ENCODE measurements around the gene SRPX. TPM values are rescaled to one million over a fixed set of nuclear protein-coding genes. Genes with fewer than 3 reads are reported as not detected.

Gene SRPX
- total RNA-seq, 4 donors from 2014 or later: 64.0 to 165 (median 135) TPM

DNA sequence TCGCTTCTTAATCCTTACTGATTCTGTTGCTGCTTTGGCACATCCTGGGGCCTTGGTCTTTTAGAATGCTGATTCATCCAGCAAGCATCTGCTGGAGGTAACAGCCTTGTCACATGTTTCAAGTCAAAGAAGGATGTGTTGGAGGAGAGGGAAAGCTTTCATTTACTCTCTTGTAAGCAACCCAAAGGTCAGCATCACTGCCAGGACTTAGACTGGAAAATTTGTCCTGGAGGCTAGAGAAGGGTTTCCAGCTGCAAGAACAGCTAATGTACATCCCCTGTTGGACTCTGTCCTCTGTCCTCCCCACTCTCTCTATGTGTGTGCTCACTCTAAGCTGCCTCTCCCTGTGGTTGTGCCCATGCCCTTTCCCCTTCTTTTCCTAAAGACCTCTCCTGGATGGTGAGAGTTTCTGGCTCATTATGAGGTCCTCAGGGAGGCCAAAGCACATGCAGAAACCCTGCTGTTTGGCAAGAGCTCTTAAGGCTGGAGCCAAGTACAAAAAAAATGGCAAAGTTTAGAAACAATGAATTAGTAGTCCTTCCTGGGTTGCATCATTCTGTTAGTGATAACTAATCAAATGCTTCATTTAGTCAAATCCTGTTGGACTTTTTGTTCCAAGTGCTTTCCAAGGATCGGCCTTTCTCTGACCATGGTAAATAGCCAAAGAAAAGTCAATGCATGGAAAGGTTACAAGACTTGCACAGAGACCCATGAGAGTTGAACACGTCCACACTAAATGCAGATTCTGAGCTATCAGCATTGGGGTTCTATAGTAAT, 13.4 kb upstream of the SRPX start:
- 31 to 34% methylated on average over 3 of the region's 3 CpGs for whole genome bisulfite sequencing, 2 donors
- TF ChIP-seq POLR2A (IDR thresholded peaks at IDR 0.05) (no peak), EP300 (IDR thresholded peaks at IDR 0.05) (peak in 1 of 2 donors; percentile 84)
- TF ChIP-seq, protein P1, sequence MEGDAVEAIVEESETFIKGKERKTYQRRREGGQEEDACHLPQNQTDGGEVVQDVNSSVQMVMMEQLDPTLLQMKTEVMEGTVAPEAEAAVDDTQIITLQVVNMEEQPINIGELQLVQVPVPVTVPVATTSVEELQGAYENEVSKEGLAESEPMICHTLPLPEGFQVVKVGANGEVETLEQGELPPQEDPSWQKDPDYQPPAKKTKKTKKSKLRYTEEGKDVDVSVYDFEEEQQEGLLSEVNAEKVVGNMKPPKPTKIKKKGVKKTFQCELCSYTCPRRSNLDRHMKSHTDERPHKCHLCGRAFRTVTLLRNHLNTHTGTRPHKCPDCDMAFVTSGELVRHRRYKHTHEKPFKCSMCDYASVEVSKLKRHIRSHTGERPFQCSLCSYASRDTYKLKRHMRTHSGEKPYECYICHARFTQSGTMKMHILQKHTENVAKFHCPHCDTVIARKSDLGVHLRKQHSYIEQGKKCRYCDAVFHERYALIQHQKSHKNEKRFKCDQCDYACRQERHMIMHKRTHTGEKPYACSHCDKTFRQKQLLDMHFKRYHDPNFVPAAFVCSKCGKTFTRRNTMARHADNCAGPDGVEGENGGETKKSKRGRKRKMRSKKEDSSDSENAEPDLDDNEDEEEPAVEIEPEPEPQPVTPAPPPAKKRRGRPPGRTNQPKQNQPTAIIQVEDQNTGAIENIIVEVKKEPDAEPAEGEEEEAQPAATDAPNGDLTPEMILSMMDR (IDR thresholded peaks at IDR 0.05): no peak
- peak in 1 of 2 donors; percentile 59 for DNase-seq (ENCODE audit: low spot score in 2 of 2)
- H3K4me3 ChIP-seq: no peak overlapping the region
- H3K36me3 ChIP-seq: no peaks in the 10 kb centered on the region
- peaks cover 0 to 19% (median 0%) of the 10 kb centered on the region in 4 donors for H3K4me1 ChIP-seq
- H3K9me3 ChIP-seq: no peaks in the 10 kb centered on the region
- peak overlapping the region in 2 of 4 donors; percentile 22 to 58 for H3K27ac ChIP-seq
- H3K27me3 ChIP-seq: no peaks in the 10 kb centered on the region

- 43 to 58% methylated on average over 2 to 3 of the region's 3 CpGs for WGBS, 2 donors
Measured at GRCh38 chrX:38232079-38232686, 11.5 kb upstream of the SRPX start.

GRCh38 chrX:38225093-38225492, 4.4 kb upstream of the SRPX start:
- 21 to 41% methylated on average over 2 to 3 of the region's 3 CpGs for WGBS, 2 donors
- H3K27ac ChIP-seq: no peak overlapping the region

More at GRCh38 chrX:38232079-38232686, 11.5 kb upstream of the SRPX start:
- H3K4me3 ChIP-seq: no peak overlapping the region
- TF ChIP-seq, protein P1 (IDR thresholded peaks at IDR 0.05): no peak
- TF ChIP-seq EP300 (IDR thresholded peaks at IDR 0.05): peak in 1 of 2 donors; percentile 29
- TF ChIP-seq POLR2A (IDR thresholded peaks at IDR 0.05): no peak
- no peaks in the 10 kb centered on the region for H3K27me3 ChIP-seq
- peaks cover 0 to 19% (median 0%) of the 10 kb centered on the region in 4 donors for H3K4me1 ChIP-seq
- peak overlapping the region in 2 of 4 donors; percentile 28 to 58 for H3K27ac ChIP-seq
- DNase-seq (ENCODE audit: low spot score in 2 of 2): no peak
- no peaks in the 10 kb centered on the region for H3K9me3 ChIP-seq
- H3K36me3 ChIP-seq: no peaks in the 10 kb centered on the region

GRCh38 chrX:38224160-38224559, 3.5 kb upstream of the SRPX start:
- H3K36me3 ChIP-seq: no peaks in the 10 kb centered on the region
- peaks cover 0 to 3% of the 10 kb centered on the region in 2 donors for H3K27me3 ChIP-seq
- H3K4me3 ChIP-seq: no peak overlapping the region
- H3K9me3 ChIP-seq: no peaks in the 10 kb centered on the region
- no peak for DNase-seq (ENCODE audit: low spot score in 2 of 2)
- no peak overlapping the region for H3K27ac ChIP-seq
- no peaks in the 10 kb centered on the region for H3K4me1 ChIP-seq
- TF ChIP-seq POLR2A (IDR thresholded peaks at IDR 0.05) (no peak), EP300 (IDR thresholded peaks at IDR 0.05) (no peak)
- TF ChIP-seq, protein P1 (IDR thresholded peaks at IDR 0.05): no peak

More at GRCh38 chrX:38225093-38225492, 4.4 kb upstream of the SRPX start:
- H3K36me3 ChIP-seq: no peaks in the 10 kb centered on the region
- no peak overlapping the region for H3K4me3 ChIP-seq
- H3K4me1 ChIP-seq: no peaks in the 10 kb centered on the region
- H3K27me3 ChIP-seq: no peaks in the 10 kb centered on the region
- H3K9me3 ChIP-seq: no peaks in the 10 kb centered on the region
- DNase-seq (ENCODE audit: low spot score in 2 of 2): no peak
- TF ChIP-seq, protein P1 (IDR thresholded peaks at IDR 0.05): no peak
- TF ChIP-seq EP300 (IDR thresholded peaks at IDR 0.05) (no peak), POLR2A (IDR thresholded peaks at IDR 0.05) (no peak)

- no peak overlapping the region for H3K27ac ChIP-seq
- peaks cover 0 to 7% of the 10 kb centered on the region in 2 donors for H3K27me3 ChIP-seq
Measured at GRCh38 chrX:38221391-38221929, 789 bp upstream of the SRPX start.

More at GRCh38 chrX:38221391-38221929, 789 bp upstream of the SRPX start:
- TF ChIP-seq POLR2A (IDR thresholded peaks at IDR 0.05) (no peak), EP300 (IDR thresholded peaks at IDR 0.05) (no peak)
- TF ChIP-seq, protein P1 (IDR thresholded peaks at IDR 0.05): no peak
- H3K9me3 ChIP-seq: no peaks in the 10 kb centered on the region
- H3K36me3 ChIP-seq: no peaks in the 10 kb centered on the region
- DNase-seq (ENCODE audit: low spot score in 2 of 2): no peak
- 74% methylated on average over 5 to 10 of the region's 10 CpGs for WGBS, 2 donors
- peak overlapping the region in 1 of 4 donors; percentile 67 for H3K4me3 ChIP-seq
- no peaks in the 10 kb centered on the region for H3K4me1 ChIP-seq

Measured in tibial nerve (tissue), 4 donors.